Mesendoderm (in vitro differentiated cells): ENCODE data around the gene PCDH19.

Source experiments
- DNase-seq: peaks from one replicate; pipeline ENCODE4 v3.0.0; 2013
- H2AK5ac ChIP-seq: 2 replicates; pipeline ENCODE4 v1.6.1; 2013; ENCODE audit warnings: low read length, inconsistent platforms
- H2BK120ac ChIP-seq: 2 replicates; pipeline ENCODE4 v1.6.1; 2013; ENCODE audit warnings: low read depth, mild to moderate bottlenecking, low read length, moderate library complexity, mixed read lengths
- H2BK15ac ChIP-seq: replicated peaks from 2 replicates; pipeline ENCODE4 v1.6.1; 2013; ENCODE audit warnings: low read depth, mild to moderate bottlenecking, moderate library complexity
- H2BK5ac ChIP-seq: 2 replicates; pipeline ENCODE4 v1.6.1; 2013; ENCODE audit warnings: low read length, inconsistent platforms
- H3K18ac ChIP-seq: 2 replicates; pipeline ENCODE4 v1.6.1; 2013; ENCODE audit warnings: mild to moderate bottlenecking, low read length, mixed read lengths
- H3K23ac ChIP-seq: one replicate; pipeline ENCODE4 v1.6.1; 2013; ENCODE audit warnings: low read length
- H3K27ac ChIP-seq: 2 replicates; pipeline ENCODE4 v1.5.1; 2013; ENCODE audit warnings: low read depth, mild to moderate bottlenecking, inconsistent platforms, low read length, moderate library complexity
- H3K27me3 ChIP-seq: 2 replicates; pipeline ENCODE4 v1.6.1; 2013; ENCODE audit warnings: low read length, control low read depth, mild to moderate bottlenecking, inconsistent platforms; ENCODE audit not compliant: insufficient read depth, poor library complexity
- H3K36me3 ChIP-seq: 2 replicates; pipeline ENCODE4 v1.6.1; 2013; ENCODE audit warnings: low read length, inconsistent platforms; ENCODE audit not compliant: control insufficient read depth, insufficient read depth
- H3K4ac ChIP-seq: one replicate; pipeline ENCODE4 v1.6.1; 2013; ENCODE audit warnings: low read depth, mild to moderate bottlenecking, low read length, moderate library complexity
- H3K4me1 ChIP-seq: 2 replicates; pipeline ENCODE4 v1.6.1; 2013; ENCODE audit warnings: low read depth, low read length, inconsistent platforms; ENCODE audit not compliant: control insufficient read depth
- H3K4me2 ChIP-seq: 2 replicates; pipeline ENCODE4 v1.6.1; 2013; ENCODE audit warnings: low read length
- H3K4me3 ChIP-seq: 2 replicates; pipeline ENCODE4 v1.5.1; 2013; ENCODE audit warnings: mild to moderate bottlenecking, low read length
- H3K56ac ChIP-seq: one replicate; pipeline ENCODE4 v1.6.1; 2013; ENCODE audit warnings: low read length
- H3K79me1 ChIP-seq: 2 replicates; pipeline ENCODE4 v1.6.1; 2013; ENCODE audit warnings: low read length, inconsistent platforms
- H3K79me2 ChIP-seq: 2 replicates; pipeline ENCODE4 v1.6.1; 2013; ENCODE audit warnings: mild to moderate bottlenecking, low read length; ENCODE audit not compliant: control insufficient read depth, insufficient read depth
- H3K9ac ChIP-seq: 2 replicates; pipeline ENCODE4 v1.6.1; 2013; ENCODE audit warnings: low read length, inconsistent platforms
- H4K5ac ChIP-seq: one replicate; pipeline ENCODE4 v1.6.1; 2013; ENCODE audit warnings: low read length
- H4K8ac ChIP-seq: one replicate; pipeline ENCODE4 v1.6.1; 2013; ENCODE audit warnings: low read depth, mild to moderate bottlenecking, control low read depth, low read length, moderate library complexity
- WGBS: extraction: QIAGEN DNeasy Blood & Tissue Kit; methylation state at CpG from one replicate; pipeline ENCODE4 v1.1.7; 2013; ENCODE audit warnings: low lambda C conversion rate, missing lambda C conversion rate; ENCODE audit not compliant: insufficient coverage; ENCODE audit errors: extremely low coverage; 5-methylcytosine and 5-hydroxymethylcytosine counted together

The PCDH19 gene

GRCh38 chrX:100407784-100408712, 2.0 kb downstream of the PCDH19 start:
- no peak for DNase-seq
- no CpG with 5 or more reads among the region's 90 CpGs for WGBS
- Histone ChIP-seq H3K56ac (no peak overlapping the region), H3K79me1 (no peaks in the 10 kb centered on the region), H2AK5ac (no peak overlapping the region), H2BK120ac (no peak overlapping the region), H2BK5ac (no peak overlapping the region), H3K27me3 (peaks cover 60% of the 10 kb centered on the region), H3K4ac (no peak overlapping the region), H3K4me1 (no peaks in the 10 kb centered on the region), H2BK15ac (no peak overlapping the region), H3K18ac (no peak overlapping the region), H3K27ac (no peak overlapping the region), H4K5ac (no peak overlapping the region), H3K23ac (no peak overlapping the region), H3K4me3 (no peak overlapping the region), H4K8ac (no peak overlapping the region), H3K79me2 (no peaks in the 10 kb centered on the region), H3K4me2 (no peak overlapping the region), H3K9ac (no peak overlapping the region), H3K36me3 (no peaks in the 10 kb centered on the region)

GRCh38 chrX:100407147-100407783, 2.8 kb downstream of the PCDH19 start:
- no peak overlapping the region for H2BK5ac ChIP-seq
- no peak overlapping the region for H3K27ac ChIP-seq
- H3K27me3 ChIP-seq, result peaks cover 57% of the 10 kb centered on the region
- no peak overlapping the region for H2BK15ac ChIP-seq
- H4K5ac ChIP-seq, result no peak overlapping the region
- H3K4ac ChIP-seq, result no peak overlapping the region
- H3K36me3 ChIP-seq, result no peaks in the 10 kb centered on the region
- no peak overlapping the region for H3K4me2 ChIP-seq
- no peak overlapping the region for H3K56ac ChIP-seq
- DNase-seq, result no peak
- no peak overlapping the region for H2AK5ac ChIP-seq
- no peak overlapping the region for H3K9ac ChIP-seq
- H3K4me3 ChIP-seq, result no peak overlapping the region
- H2BK120ac ChIP-seq, result no peak overlapping the region
- H3K79me1 ChIP-seq, result no peaks in the 10 kb centered on the region
- H3K4me1 ChIP-seq, result no peaks in the 10 kb centered on the region
- no peak overlapping the region for H4K8ac ChIP-seq
- H3K23ac ChIP-seq, result no peak overlapping the region
- no peak overlapping the region for H3K18ac ChIP-seq
- H3K79me2 ChIP-seq, result no peaks in the 10 kb centered on the region
- no CpG with 5 or more reads among the region's 47 CpGs for WGBS

DNA sequence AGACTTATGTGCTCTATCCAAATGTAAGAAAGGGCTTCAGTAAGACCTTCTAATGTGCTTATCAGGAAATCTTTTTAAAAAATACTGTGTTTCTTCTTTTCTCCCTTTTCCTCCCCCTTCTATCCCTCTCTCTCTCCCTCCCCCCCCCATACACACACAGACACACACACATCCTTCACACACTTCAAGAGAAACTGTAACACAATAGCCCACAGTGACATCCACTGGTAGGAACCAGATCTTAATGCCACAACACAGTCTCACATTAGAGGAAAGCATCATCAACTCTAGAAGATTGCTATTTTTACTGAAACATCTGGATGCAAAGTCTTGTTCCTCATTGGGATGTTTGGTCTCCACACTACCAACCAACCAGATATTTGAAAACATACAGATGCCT, 4.6 kb downstream of the PCDH19 start:
- H2BK120ac ChIP-seq, result no peak overlapping the region
- no peak overlapping the region for H2AK5ac ChIP-seq
- H3K36me3 ChIP-seq, result no peaks in the 10 kb centered on the region
- no peak overlapping the region for H3K56ac ChIP-seq
- H3K4ac ChIP-seq, result no peak overlapping the region
- H3K4me3 ChIP-seq, result no peak overlapping the region
- H3K18ac ChIP-seq, result no peak overlapping the region
- H4K5ac ChIP-seq, result no peak overlapping the region
- no peak overlapping the region for H4K8ac ChIP-seq
- no peak overlapping the region for H3K27ac ChIP-seq
- no peak overlapping the region for H2BK5ac ChIP-seq
- H3K79me1 ChIP-seq, result no peaks in the 10 kb centered on the region
- no peaks in the 10 kb centered on the region for H3K4me1 ChIP-seq
- no peak for DNase-seq
- H3K27me3 ChIP-seq, result peaks cover 48% of the 10 kb centered on the region
- H3K79me2 ChIP-seq, result no peaks in the 10 kb centered on the region
- no peak overlapping the region for H3K23ac ChIP-seq
- no peak overlapping the region for H3K4me2 ChIP-seq
- no peak overlapping the region for H2BK15ac ChIP-seq
- no peak overlapping the region for H3K9ac ChIP-seq

- Histone ChIP-seq H2AK5ac (no peak overlapping the region), H2BK120ac (no peak overlapping the region), H3K27me3 (peaks cover 48% of the 10 kb centered on the region), H4K5ac (no peak overlapping the region), H3K4me1 (no peaks in the 10 kb centered on the region), H2BK15ac (no peak overlapping the region), H3K18ac (no peak overlapping the region), H3K27ac (no peak overlapping the region), H3K4ac (no peak overlapping the region), H3K23ac (no peak overlapping the region), H3K9ac (no peak overlapping the region), H3K4me3 (no peak overlapping the region), H3K36me3 (no peaks in the 10 kb centered on the region), H2BK5ac (no peak overlapping the region), H4K8ac (no peak overlapping the region), H3K56ac (no peak overlapping the region), H3K79me1 (no peaks in the 10 kb centered on the region), H3K4me2 (no peak overlapping the region), H3K79me2 (no peaks in the 10 kb centered on the region)
- no CpG with 5 or more reads among the region's 3 CpGs for WGBS
- DNase-seq, result no peak
These were observed 5.2 kb downstream of the PCDH19 start for GRCh38 chrX:100404851-100405250.

- no peaks in the 10 kb centered on the region for H3K27me3 ChIP-seq
- no peak overlapping the region for H3K9ac ChIP-seq
- H2BK5ac ChIP-seq, result no peak overlapping the region
- WGBS, result no CpG with 5 or more reads among the region's 6 CpGs
- no peak for DNase-seq
- no peak overlapping the region for H3K4me3 ChIP-seq
- no peaks in the 10 kb centered on the region for H3K79me1 ChIP-seq
- H3K79me2 ChIP-seq, result no peaks in the 10 kb centered on the region
- H3K4me1 ChIP-seq, result no peaks in the 10 kb centered on the region
- no peak overlapping the region for H2AK5ac ChIP-seq
- no peak overlapping the region for H3K18ac ChIP-seq
- H3K4ac ChIP-seq, result no peak overlapping the region
- no peak overlapping the region for H2BK120ac ChIP-seq
- no peaks in the 10 kb centered on the region for H3K36me3 ChIP-seq
- H3K4me2 ChIP-seq, result no peak overlapping the region
- H4K8ac ChIP-seq, result no peak overlapping the region
- no peak overlapping the region for H2BK15ac ChIP-seq
- no peak overlapping the region for H3K56ac ChIP-seq
- no peak overlapping the region for H3K27ac ChIP-seq
- H3K23ac ChIP-seq, result no peak overlapping the region
- no peak overlapping the region for H4K5ac ChIP-seq
These were observed 14.3 kb downstream of the PCDH19 start for GRCh38 chrX:100395781-100396180.
